B cell (primary cell): ENCODE measurements around the gene SACM1L. TPM values are rescaled to one million over a fixed set of nuclear protein-coding genes. Genes with fewer than 3 reads are reported as not detected.

Experiments used
- ATAC-seq: fragments of 200-7000 bp; cut with Tn5 transposase; one replicate; pipeline ENCODE4 v1.10.0; 2021; ENCODE audit warnings: low read depth, mild to moderate bottlenecking, moderate number of reproducible peaks, moderate library complexity
- CTCF ChIA-PET: fragments of 350-600 bp; sonication (Branson Sonifier 250); formaldehyde crosslinking; loops from one replicate; lab custom pipeline; 2021; ENCODE audit warnings: antibody characterized with exemption, inconsistent platforms; lab: Charles Lee
- POLR2A ChIA-PET: fragments of 350-600 bp; sonication (Branson Sonifier 250); formaldehyde crosslinking; loops from one replicate; lab custom pipeline; 2021; ENCODE audit warnings: antibody characterized with exemption; lab: Charles Lee
- DNase-seq: peaks from one replicate; pipeline ENCODE4 v3.0.0; 2013
- H2AFZ ChIP-seq: 2 replicates; pipeline ENCODE4 v1.6.1; 2012; ENCODE audit warnings: mild to moderate bottlenecking, low read depth, low read length; ENCODE audit not compliant: insufficient read depth, poor library complexity, severe bottlenecking
- H3K27ac ChIP-seq, 2 donors: 1 replicate in 1 of 2; 2 replicates in 1 of 2; pipeline ENCODE4 v1.5.1; 2012 to 2013; ENCODE audit warnings: low read length in 2 of 2, mild to moderate bottlenecking in 2 of 2, moderate library complexity in 1 of 2
- H3K27me3 ChIP-seq, 4 experiments: fragments of 200-600 bp in 1 of 4; sonication (generic) in 1 of 4; replicated peaks in 1 of 4; 1 replicate in 2 of 4; 2 replicates in 2 of 4; pipeline versions ENCODE4 v1.6.1 to v1.7.0; 2013 to 2016; ENCODE audit warnings: low read length in 3 of 4, mild to moderate bottlenecking in 2 of 4, mixed read lengths in 1 of 4, moderate library complexity in 1 of 4; ENCODE audit not compliant: insufficient read depth in 4 of 4, control insufficient read depth in 3 of 4; ENCODE audit errors: control extremely low read depth in 1 of 4
- H3K36me3 ChIP-seq, 2 experiments: replicated peaks in 1 of 2; 1 replicate in 1 of 2; 2 replicates in 1 of 2; pipeline versions ENCODE4 v1.6.1 to v1.7.1; 2013; ENCODE audit warnings: low read length in 1 of 2; ENCODE audit not compliant: insufficient read depth in 2 of 2, control insufficient read depth in 1 of 2; ENCODE audit errors: control extremely low read depth in 1 of 2, extremely low read depth in 1 of 2
- H3K4me1 ChIP-seq, 2 donors: fragments of 200-600 bp in 1 of 2; sonication (generic) in 1 of 2; 1 replicate in 1 of 2; 2 replicates in 1 of 2; pipeline versions ENCODE4 v1.5.1 to v1.6.1; 2013 to 2017; ENCODE audit warnings: low read length in 2 of 2; ENCODE audit not compliant: control insufficient read depth in 2 of 2, insufficient read depth in 2 of 2
- H3K4me2 ChIP-seq: replicated peaks from 2 replicates; pipeline ENCODE3; 2012; ENCODE audit warnings: mild to moderate bottlenecking, low read depth, low read length; ENCODE audit not compliant: poor library complexity, severe bottlenecking
- H3K4me3 ChIP-seq, 5 experiments: fragments of 200-600 bp in 1 of 5; sonication (generic) in 1 of 5; 1 replicate in 3 of 5; 2 replicates in 2 of 5; pipeline versions ENCODE4 v1.5.1 to v1.7.0; 2011 to 2016; ENCODE audit warnings: low read length in 4 of 5, mild to moderate bottlenecking in 4 of 5, low read depth in 2 of 5, control low read depth in 1 of 5, moderate library complexity in 1 of 5; ENCODE audit not compliant: insufficient read depth in 1 of 5; ENCODE audit errors: control extremely low read depth in 1 of 5, extremely low read depth in 1 of 5
- H3K79me2 ChIP-seq: fragments of 200-600 bp; sonication (generic); one replicate; pipeline ENCODE4 v1.6.0; 2016; ENCODE audit warnings: low read length; ENCODE audit not compliant: control insufficient read depth, insufficient read depth
- H3K9ac ChIP-seq: fragments of 200-600 bp; sonication (generic); 2 replicates; pipeline ENCODE4 v1.6.1; 2017; ENCODE audit warnings: mild to moderate bottlenecking, low read length, moderate library complexity
- H3K9me3 ChIP-seq, 3 donors: one replicate each; pipeline versions ENCODE4 v1.6.1 to v1.7.1; 2013; ENCODE audit warnings: low read length in 2 of 3; ENCODE audit not compliant: control insufficient read depth in 2 of 3, insufficient read depth in 1 of 3; ENCODE audit errors: control extremely low read depth in 1 of 3
- H4K20me1 ChIP-seq: 2 replicates; pipeline ENCODE4 v1.6.0; 2012; ENCODE audit warnings: mild to moderate bottlenecking, low read length; ENCODE audit not compliant: insufficient read depth, control insufficient read depth, poor library complexity, severe bottlenecking
- H3K27ac Mint-ChIP-seq: one replicate; pipeline ENCODE4 v1.8.0; 2021; ENCODE audit warnings: mixed read lengths
- H3K27me3 Mint-ChIP-seq: one replicate; pipeline ENCODE4 v1.8.0; 2021; ENCODE audit warnings: mixed read lengths
- H3K4me1 Mint-ChIP-seq: one replicate; pipeline ENCODE4 v1.8.0; 2021; ENCODE audit warnings: mixed read lengths
- H3K4me3 Mint-ChIP-seq: one replicate; pipeline ENCODE4 v1.8.0; 2021; ENCODE audit warnings: mixed read lengths
- H3K9me3 Mint-ChIP-seq: one replicate; pipeline ENCODE4 v1.8.0; 2022; ENCODE audit warnings: mixed read lengths; ENCODE audit not compliant: insufficient read depth
- EZH2 ChIP-seq: IDR thresholded peaks from 2 replicates; pipeline ENCODE4 v1.6.1; 2012; ENCODE audit warnings: borderline replicate concordance, low read depth, mild to moderate bottlenecking, moderate library complexity, low read length; ENCODE audit not compliant: insufficient read depth, poor library complexity, severe bottlenecking
- whole genome bisulfite sequencing: methylation state at CpG from one replicate; pipeline ENCODE4 v1.1.5; 2013; ENCODE audit warnings: missing lambda C conversion rate; ENCODE audit not compliant: insufficient coverage; 5-methylcytosine and 5-hydroxymethylcytosine counted together
- intact Hi-C: fragments of 100-400 bp; cut with micrococcal nuclease; formaldehyde crosslinking; loops from one replicate; pipeline ENCODE4 v1.10.0; 2022
- polyA plus RNA-seq: library from polyadenylated mRNA; depleted of rRNA; stranded (reverse); fragments of >200 nt; gene quantifications from 2 replicates; pipeline ENCODE4 v1.2.3, GENCODE V29; 2012
- total RNA-seq, 2 donors: library from RNA; stranded (reverse); fragments of 120-200 nt in 1 of 2; gene quantifications; 1 replicate in 1 of 2; 2 replicates in 1 of 2; pipeline versions ENCODE4 v1.2.3 to v1.2.4, GENCODE V29; 2013 to 2022
- TF ChIP-seq, protein P1 (sequence below): fragments of 200-600 bp; IDR thresholded peaks from one replicate; pipeline ENCODE4 v1.8.0; 2022; ENCODE audit warnings: antibody characterized with exemption, mild to moderate bottlenecking

The SACM1L gene
- total and polyA plus RNA-seq, 2 donors (not counting 1 experiment from before 2014, with no cell fraction given), result 20.7 to 85.7 TPM

DNA sequence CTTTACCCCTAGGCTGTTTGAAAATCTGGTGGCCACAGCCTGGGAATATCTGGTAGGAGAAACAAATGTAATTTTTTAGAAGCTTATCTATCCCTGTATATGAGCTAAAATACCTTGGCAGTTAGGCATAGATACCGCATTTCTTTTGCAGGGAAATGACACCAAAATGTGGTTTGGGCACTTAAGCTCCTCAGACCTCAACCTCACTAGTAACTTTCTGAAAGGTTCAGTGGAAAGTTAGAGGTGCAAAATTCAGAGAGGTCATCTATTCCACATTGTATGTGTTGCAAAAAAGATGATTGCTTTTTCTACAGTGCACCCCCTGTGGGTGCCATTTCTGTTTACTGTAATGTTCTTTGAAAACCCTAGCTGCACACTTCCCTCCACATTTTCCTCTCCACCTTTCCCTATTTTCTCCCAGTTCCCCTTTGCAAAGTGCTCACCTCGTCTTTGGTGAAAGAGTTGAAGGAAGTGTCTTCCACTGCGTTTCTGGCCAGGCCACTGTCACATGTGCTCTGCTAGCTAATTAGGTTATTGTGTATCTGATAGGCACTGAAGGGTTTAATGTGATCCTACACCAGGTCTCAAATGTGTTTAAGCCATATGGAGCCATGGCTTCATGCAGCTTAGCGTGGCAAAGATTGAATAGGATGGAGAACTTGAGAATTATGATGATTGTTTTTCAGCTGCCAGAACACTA, 1.3 kb downstream of the SACM1L start:
- no peak for TF ChIP-seq EZH2
- TF ChIP-seq, protein P1, sequence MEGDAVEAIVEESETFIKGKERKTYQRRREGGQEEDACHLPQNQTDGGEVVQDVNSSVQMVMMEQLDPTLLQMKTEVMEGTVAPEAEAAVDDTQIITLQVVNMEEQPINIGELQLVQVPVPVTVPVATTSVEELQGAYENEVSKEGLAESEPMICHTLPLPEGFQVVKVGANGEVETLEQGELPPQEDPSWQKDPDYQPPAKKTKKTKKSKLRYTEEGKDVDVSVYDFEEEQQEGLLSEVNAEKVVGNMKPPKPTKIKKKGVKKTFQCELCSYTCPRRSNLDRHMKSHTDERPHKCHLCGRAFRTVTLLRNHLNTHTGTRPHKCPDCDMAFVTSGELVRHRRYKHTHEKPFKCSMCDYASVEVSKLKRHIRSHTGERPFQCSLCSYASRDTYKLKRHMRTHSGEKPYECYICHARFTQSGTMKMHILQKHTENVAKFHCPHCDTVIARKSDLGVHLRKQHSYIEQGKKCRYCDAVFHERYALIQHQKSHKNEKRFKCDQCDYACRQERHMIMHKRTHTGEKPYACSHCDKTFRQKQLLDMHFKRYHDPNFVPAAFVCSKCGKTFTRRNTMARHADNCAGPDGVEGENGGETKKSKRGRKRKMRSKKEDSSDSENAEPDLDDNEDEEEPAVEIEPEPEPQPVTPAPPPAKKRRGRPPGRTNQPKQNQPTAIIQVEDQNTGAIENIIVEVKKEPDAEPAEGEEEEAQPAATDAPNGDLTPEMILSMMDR, result no peak
- H3K4me3 ChIP-seq, result peak overlapping the region in 4 of 5 experiments; percentile 2 to 96 (median 76)
- peaks cover 47 to 54% of the 10 kb centered on the region in 2 donors for H3K4me1 ChIP-seq
- H3K4me2 ChIP-seq, result peak overlapping the region; percentile 88
- peak overlapping the region; percentile 89 for H2AFZ ChIP-seq
- H3K9ac ChIP-seq, result peak overlapping the region; percentile 85
- H3K79me2 ChIP-seq, result peaks cover 62% of the 10 kb centered on the region
- ChIA-PET CTCF (interaction anchor here (1.2 to 1.5 kb wide), 4 partner anchors 13 to 71 kb away, joined by 3 to 4 read pairs (median 4); no protein-coding TSS in a partner anchor), POLR2A (no interaction called here)
- DNase-seq, result no peak
- Mint-ChIP-seq H3K4me3 (peak overlapping the region; percentile 93), H3K9me3 (no peaks in the 10 kb centered on the region), H3K4me1 (peaks cover 64% of the 10 kb centered on the region), H3K27me3 (peaks cover 3% of the 10 kb centered on the region), H3K27ac (peak overlapping the region; percentile 27)
- ATAC-seq, result no peak
- peaks cover 22% of the 10 kb centered on the region for H4K20me1 ChIP-seq
- peaks cover 0 to 18% of the 10 kb centered on the region in 2 experiments for H3K36me3 ChIP-seq
- intact Hi-C loops, result no loop called here
- H3K27ac ChIP-seq, result peak overlapping the region in 1 of 2 donors; percentile 85
- no peaks in the 10 kb centered on the region for H3K27me3 ChIP-seq
- WGBS, result 0% methylated on average over 2 of the region's 4 CpGs
- no peaks in the 10 kb centered on the region for H3K9me3 ChIP-seq

DNA sequence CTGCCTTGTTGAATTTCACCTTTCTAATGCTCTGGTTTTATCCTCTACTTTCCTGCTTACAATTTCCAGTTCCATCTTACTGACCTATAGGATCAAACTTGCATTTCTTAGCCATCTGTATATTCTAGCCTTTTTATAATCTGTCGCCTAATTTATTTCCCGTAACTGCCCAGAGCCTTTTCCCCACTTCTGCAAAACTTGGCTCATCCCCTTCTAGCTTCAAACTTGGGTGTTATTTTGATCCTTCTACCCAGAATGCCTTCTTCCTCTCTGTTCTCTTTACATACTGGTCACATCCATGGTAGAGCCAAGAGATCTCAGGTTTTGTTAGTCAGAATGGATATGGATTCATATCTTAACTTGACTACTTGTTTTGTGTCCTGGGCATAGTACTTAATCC, 2.6 kb downstream of the SACM1L start:
- DNase-seq (no peak), ATAC-seq (no peak)
- Mint-ChIP-seq H3K4me1 (peaks cover 71% of the 10 kb centered on the region), H3K4me3 (peak overlapping the region; percentile 32), H3K9me3 (no peaks in the 10 kb centered on the region), H3K27me3 (peaks cover 3% of the 10 kb centered on the region), H3K27ac (peak overlapping the region; percentile 2)
- Histone ChIP-seq H3K36me3 (peaks cover 0 to 18% of the 10 kb centered on the region in 2 experiments), H3K27me3 (no peaks in the 10 kb centered on the region), H3K4me1 (peaks cover 47 to 57% of the 10 kb centered on the region in 2 donors), H3K4me3 (no peak overlapping the region), H3K9me3 (no peaks in the 10 kb centered on the region), H2AFZ (no peak overlapping the region), H3K4me2 (no peak overlapping the region), H3K9ac (no peak overlapping the region), H3K27ac (no peak overlapping the region), H4K20me1 (peaks cover 22% of the 10 kb centered on the region), H3K79me2 (peaks cover 75% of the 10 kb centered on the region)
- ChIA-PET CTCF (no interaction called here), POLR2A (no interaction called here)
- 93% methylated on average over 2 of the region's 2 CpGs for WGBS
- intact Hi-C loops, result no loop called here
- TF ChIP-seq, protein P1, result no peak
- TF ChIP-seq EZH2, result no peak
